GM12891 (cell line): Measurements from ENCODE around the gene ZMIZ1.

Experiments
- DNase-seq: peaks from one replicate; pipeline ENCODE4 v3.0.0; 2011; ENCODE audit warnings: low spot score; ENCODE audit not compliant: insufficient read length
- FAIRE-seq: peaks from 2 replicates; lab custom pipeline; 2011; peaks lifted over from hg19 to GRCh38; lab: Jason Lieb, UNC
- PAX5 ChIP-seq: IDR thresholded peaks from 2 replicates; pipeline ENCODE4 v1.6.1; 2011; ENCODE audit warnings: low read length, moderate library complexity, mild to moderate bottlenecking; ENCODE audit not compliant: insufficient read depth, severe bottlenecking
- POLR2A ChIP-seq: IDR thresholded peaks from 2 replicates; pipeline ENCODE4 v1.6.1; 2011; ENCODE audit warnings: low read depth, low read length, control low read depth
- POLR2AphosphoS5 ChIP-seq: IDR thresholded peaks from 2 replicates; pipeline ENCODE4 v1.6.1; 2011; ENCODE audit warnings: low read depth, low read length, control low read depth
- POU2F2 ChIP-seq: IDR thresholded peaks from 2 replicates; pipeline ENCODE4 v1.6.1; 2011; ENCODE audit warnings: low read depth, mild to moderate bottlenecking, control low read depth, low read length, moderate library complexity
- SPI1 ChIP-seq: IDR thresholded peaks from 2 replicates; pipeline ENCODE4 v1.6.1; 2011; ENCODE audit warnings: low read depth, low read length, control low read depth
- TAF1 ChIP-seq: IDR thresholded peaks from 2 replicates; pipeline ENCODE4 v1.6.1; 2011; ENCODE audit warnings: low read depth, low read length, control low read depth

The ZMIZ1 gene

GRCh38 chr10:79072994-79073645, 4.4 kb downstream of the ZMIZ1 start:
- FAIRE-seq (no peak), DNase-seq (no peak)
- no peak for TF ChIP-seq SPI1
- TF ChIP-seq POLR2A, result no peak
- no peak for TF ChIP-seq PAX5
- TF ChIP-seq POLR2AphosphoS5, result no peak
- TF ChIP-seq POU2F2, result no peak
- no peak for TF ChIP-seq TAF1

DNA sequence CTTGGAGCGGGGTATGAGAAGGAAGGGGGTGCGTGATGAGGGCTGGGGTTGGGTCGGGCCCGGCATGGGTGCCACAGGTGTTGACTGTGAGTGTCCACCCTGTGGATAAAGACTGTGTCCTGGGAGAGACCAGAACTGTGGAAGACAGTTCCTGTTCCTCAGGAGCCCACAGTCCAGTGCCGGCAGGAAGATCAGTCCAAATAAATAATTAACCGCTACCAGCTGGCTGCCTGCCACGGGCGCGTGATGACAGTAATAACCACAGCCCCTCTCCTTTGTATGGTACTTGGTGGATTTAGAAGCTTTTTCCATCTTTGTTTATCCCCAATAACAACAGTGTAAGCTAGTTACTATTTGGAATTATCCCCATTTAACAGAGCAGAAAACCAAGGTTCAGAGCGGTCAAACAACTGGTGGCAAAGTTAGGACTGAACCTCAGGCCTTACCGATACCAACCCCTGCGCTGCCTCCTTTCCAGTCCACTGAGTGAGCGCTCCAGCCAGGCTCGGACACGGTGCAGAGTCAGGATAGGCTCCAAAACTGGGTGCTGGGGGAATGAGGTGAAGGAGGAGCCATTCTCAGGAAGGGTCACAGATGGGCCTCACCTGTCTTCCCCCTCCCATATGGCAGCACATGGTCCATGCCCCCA, 5.1 kb downstream of the ZMIZ1 start:
- TF ChIP-seq PAX5 (no peak), TAF1 (no peak), SPI1 (no peak), POLR2A (no peak), POLR2AphosphoS5 (no peak), POU2F2 (no peak)
- FAIRE-seq (no peak), DNase-seq (no peak)

- FAIRE-seq, result no peak
- TF ChIP-seq PAX5, result no peak
- TF ChIP-seq POLR2A, result no peak
- TF ChIP-seq TAF1, result no peak
- no peak for TF ChIP-seq POLR2AphosphoS5
- TF ChIP-seq POU2F2, result no peak
- no peak for TF ChIP-seq SPI1
- no peak for DNase-seq
These were observed 6.0 kb downstream of the ZMIZ1 start for GRCh38 chr10:79074732-79075131.

DNA sequence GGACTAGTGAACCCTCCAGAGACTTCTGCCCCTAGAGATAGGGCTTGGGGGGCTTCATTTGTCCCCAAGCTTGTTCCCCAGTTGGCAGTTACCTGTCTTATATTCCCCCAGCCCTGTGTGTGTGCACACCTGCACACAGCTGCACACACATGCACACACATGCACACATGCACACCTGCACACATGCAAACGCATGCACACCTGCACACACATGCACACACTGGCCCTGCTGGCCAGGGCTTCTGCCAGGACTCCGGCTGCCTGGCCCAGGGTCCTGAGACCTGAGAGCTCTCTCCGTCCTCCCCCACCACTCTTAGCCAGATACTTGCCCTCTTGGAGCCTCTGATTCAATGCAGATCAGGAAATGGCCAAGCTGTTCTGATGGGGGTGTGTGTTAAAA, 6.7 kb downstream of the ZMIZ1 start:
- no peak for TF ChIP-seq POU2F2
- no peak for TF ChIP-seq PAX5
- TF ChIP-seq POLR2AphosphoS5, result no peak
- no peak for TF ChIP-seq SPI1
- no peak for TF ChIP-seq POLR2A
- TF ChIP-seq TAF1, result no peak
- no peak for DNase-seq
- no peak for FAIRE-seq

- DNase-seq, result no peak
- no peak for FAIRE-seq
- TF ChIP-seq POLR2A, result no peak
- no peak for TF ChIP-seq POU2F2
- no peak for TF ChIP-seq TAF1
- no peak for TF ChIP-seq PAX5
- no peak for TF ChIP-seq POLR2AphosphoS5
- TF ChIP-seq SPI1, result no peak
These were observed 8.9 kb downstream of the ZMIZ1 start for GRCh38 chr10:79077488-79078173.

DNA sequence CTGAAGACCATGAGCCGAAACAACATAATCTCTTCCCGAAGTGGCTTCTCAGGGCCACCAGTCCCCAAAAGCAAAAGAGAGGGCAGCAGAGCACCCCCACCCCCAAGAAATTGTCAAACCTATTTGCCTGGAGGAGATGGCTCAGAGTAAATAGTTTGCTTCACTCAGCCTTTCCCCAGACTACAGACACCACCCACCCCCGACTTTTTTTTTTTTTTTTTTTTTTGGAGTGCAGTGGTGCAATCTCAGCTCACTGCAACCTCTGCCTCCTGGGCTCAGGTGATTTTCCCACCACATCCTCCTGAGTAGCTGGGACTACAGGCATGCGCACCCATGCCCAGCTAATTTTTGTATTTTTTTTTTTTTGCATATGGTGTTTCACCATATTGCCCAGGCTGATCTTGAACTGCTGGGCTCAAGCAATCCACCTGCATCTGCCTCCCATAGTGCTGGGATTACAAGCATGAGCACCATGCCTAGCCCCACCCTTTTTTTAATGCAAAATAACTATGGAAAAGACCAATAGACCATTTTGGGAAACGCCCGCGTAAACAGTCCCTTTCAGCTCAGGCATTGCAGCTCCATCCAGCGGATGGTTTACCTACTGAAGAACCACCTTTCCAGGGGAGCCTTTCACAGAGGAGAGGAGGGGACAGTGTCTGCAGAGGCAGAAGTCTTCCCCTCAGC, 9.7 kb downstream of the ZMIZ1 start:
- DNase-seq (no peak), FAIRE-seq (no peak)
- TF ChIP-seq TAF1 (no peak), PAX5 (no peak), SPI1 (no peak), POLR2AphosphoS5 (no peak), POLR2A (no peak), POU2F2 (no peak)

- DNase-seq (no peak), FAIRE-seq (no peak)
- TF ChIP-seq PAX5, result no peak
- no peak for TF ChIP-seq POU2F2
- no peak for TF ChIP-seq POLR2AphosphoS5
- TF ChIP-seq POLR2A, result no peak
- TF ChIP-seq TAF1, result no peak
- TF ChIP-seq SPI1, result no peak
These were observed 10.3 kb downstream of the ZMIZ1 start for GRCh38 chr10:79079054-79079397.

GRCh38 chr10:79079490-79080355, 11.0 kb downstream of the ZMIZ1 start:
- DNase-seq (no peak), FAIRE-seq (no peak)
- TF ChIP-seq POLR2A (no peak), TAF1 (no peak), PAX5 (no peak), POU2F2 (no peak), SPI1 (no peak), POLR2AphosphoS5 (no peak)
